Smooth muscle cell of bladder (primary cell): ENCODE results near the gene EMP1. TPM values are rescaled to one million over a fixed set of nuclear protein-coding genes. Genes with fewer than 3 reads are reported as not detected.

ENCODE experiments used
- total RNA-seq: library from RNA; depleted of rRNA; stranded (reverse); fragments of >200 nt; gene quantifications from 2 replicates; pipeline ENCODE4 v1.2.3, GENCODE V29; 2014

The EMP1 gene
- total RNA-seq = 20.7 and 21.3 TPM in 2 replicates

GRCh38 chr12:13196130-13196921 is at the start of gene EMP1:
Gene EMP1 (plus strand): TSS chr12:13196726. CDS start chr12:13211511, 14,785 bp downstream.

Other genes starting within 250 kb of the EMP1 start
- not detected in 2 replicates for gene GPRC5D, start 244.6 kb upstream of the EMP1 start, total RNA-seq
- gene HEBP1, start 196.5 kb upstream of the EMP1 start, total RNA-seq = 12.5 and 18.4 TPM in 2 replicates
- gene FAM234B, start 152.3 kb upstream of the EMP1 start, total RNA-seq = 4.4 and 6.6 TPM in 2 replicates
- gene GSG1, start 93.1 kb upstream of the EMP1 start, total RNA-seq = 0.09 and 0.28 TPM in 2 replicates